NCI-H1436 treated with DMSO at 0.1 percent for 48 hours (cell line): ENCODE measurements around the gene RPL22.

Experiments
- DNase-seq: peaks from one replicate; lab custom pipeline; 2025; lab: John Stamatoyannopoulos, UW

RPL22 gene

GRCh38 chr1:6200188-6200809 lies 904 bp upstream of the RPL22 start:
- DNase-seq, result no peak

- no peak for DNase-seq
Measured at GRCh38 chr1:6198646-6199297, 623 bp downstream of the RPL22 start.

GRCh38 chr1:6197746-6198427 lies 1.5 kb downstream of the RPL22 start:
- DNase-seq, result no peak

- no peak for DNase-seq
Measured at GRCh38 chr1:6191968-6192367, 7.4 kb downstream of the RPL22 start.

GRCh38 chr1:6188466-6188865 lies 10.9 kb downstream of the RPL22 start:
- DNase-seq, result no peak

GRCh38 chr1:6185635-6186382 lies 13.6 kb downstream of the RPL22 start:
- no peak for DNase-seq

GRCh38 chr1:6185151-6185550 lies 14.2 kb downstream of the RPL22 start:
- DNase-seq, result no peak

- DNase-seq, result no peak
Measured at GRCh38 chr1:6184083-6184783, 15.2 kb downstream of the RPL22 start.

- DNase-seq, result no peak
Measured at GRCh38 chr1:6183520-6183989, 15.8 kb downstream of the RPL22 start.

GRCh38 chr1:6181347-6181770 lies 18.0 kb downstream of the RPL22 start:
- no peak for DNase-seq

- DNase-seq, result no peak
Measured at GRCh38 chr1:6180707-6181311, 18.6 kb downstream of the RPL22 start.

- no peak for DNase-seq
Measured at GRCh38 chr1:6180268-6180706, 19.1 kb downstream of the RPL22 start, which contains the start of gene CHD5. TSS of gene CHD5 (minus strand) at chr1:6180321. CDS start at chr1:6180023, 298 bp downstream.

- DNase-seq, result no peak
Measured at GRCh38 chr1:6179564-6180175, 19.7 kb downstream of the RPL22 start.

GRCh38 chr1:6178751-6179563 lies 20.4 kb downstream of the RPL22 start:
- no peak for DNase-seq

GRCh38 chr1:6177681-6178380 lies 21.6 kb downstream of the RPL22 start:
- DNase-seq, result no peak

GRCh38 chr1:6176779-6177178 lies 22.6 kb downstream of the RPL22 start:
- no peak for DNase-seq

GRCh38 chr1:6175411-6175828 lies 24.0 kb downstream of the RPL22 start:
- DNase-seq, result no peak

GRCh38 chr1:6174621-6175410 lies 24.6 kb downstream of the RPL22 start:
- DNase-seq, result no peak
